Measurements from ENCODE around the gene PDZD4. TPM values are rescaled to one million over a fixed set of nuclear protein-coding genes. Genes with fewer than 3 reads are reported as not detected.

Gene PDZD4
- total and polyA plus RNA-seq, 4 donors: 0.15 to 1.8 (median 0.69) TPM

GRCh38 chrX:153804621-153805020 is 25.7 kb downstream of the PDZD4 start (continued):
- TF ChIP-seq REST (IDR thresholded peaks at IDR 0.05) (no peak), HNF4G (IDR thresholded peaks at IDR 0.05) (no peak)

GRCh38 chrX:153804100-153804595 is 26.2 kb downstream of the PDZD4 start:
- H3K36me3 ChIP-seq (ENCODE audit: control insufficient read depth in 4 of 4, insufficient read depth in 3 of 4, low read depth in 1 of 4, low read length in 3 of 4): no peaks in the 10 kb centered on the region
- WGBS: 95% methylated on average over 34 of the region's 34 CpGs
- H3K4me3 ChIP-seq (ENCODE audit: low read depth in 1 of 3, low read length in 3 of 3): no peak overlapping the region
- DNase-seq (ENCODE audit: low spot score): no peak
- H3K9me3 ChIP-seq (ENCODE audit: control insufficient read depth in 4 of 4, low read length in 3 of 4): no peaks in the 10 kb centered on the region
- no peak overlapping the region for H3K9ac ChIP-seq (ENCODE audit: low read depth in 1 of 2, low read length in 2 of 2)
- no peaks in the 10 kb centered on the region for H3K27me3 ChIP-seq (ENCODE audit: control insufficient read depth in 4 of 4, insufficient read depth in 4 of 4, low read length in 3 of 4)
- H3K27ac ChIP-seq (ENCODE audit: low read depth in 1 of 2, low read length in 2 of 2): no peak overlapping the region
- TF ChIP-seq EGR1 (IDR thresholded peaks at IDR 0.05; ENCODE audit: low read depth in 2 of 2) (no peak), ZBTB33 (IDR thresholded peaks at IDR 0.05) (no peak), CTCF (IDR thresholded peaks at IDR 0.05; ENCODE audit: low read depth, low read length, missing input control) (no peak), NR2F2 (IDR thresholded peaks at IDR 0.05) (no peak)
- H3K4me1 ChIP-seq (ENCODE audit: control insufficient read depth in 4 of 4, insufficient read depth in 4 of 4, low read length in 3 of 4): no peaks in the 10 kb centered on the region

- DNase-seq (ENCODE audit: low spot score): no peak
- WGBS: 97% methylated on average over 87 of the region's 87 CpGs
Measured at GRCh38 chrX:153803211-153804099, 26.9 kb downstream of the PDZD4 start.

More at GRCh38 chrX:153803211-153804099, 26.9 kb downstream of the PDZD4 start:
- H3K4me3 ChIP-seq (ENCODE audit: low read depth in 1 of 3, low read length in 3 of 3): no peak overlapping the region
- no peaks in the 10 kb centered on the region for H3K27me3 ChIP-seq (ENCODE audit: control insufficient read depth in 4 of 4, insufficient read depth in 4 of 4, low read length in 3 of 4)
- H3K9ac ChIP-seq (ENCODE audit: low read depth in 1 of 2, low read length in 2 of 2): no peak overlapping the region
- no peak for TF ChIP-seq ZBTB33 (IDR thresholded peaks at IDR 0.05)
- H3K36me3 ChIP-seq (ENCODE audit: control insufficient read depth in 4 of 4, insufficient read depth in 3 of 4, low read depth in 1 of 4, low read length in 3 of 4): peaks cover 0 to 3% (median 0%) of the 10 kb centered on the region in 4 donors
- H3K4me1 ChIP-seq (ENCODE audit: control insufficient read depth in 4 of 4, insufficient read depth in 4 of 4, low read length in 3 of 4): no peaks in the 10 kb centered on the region
- no peak overlapping the region for H3K27ac ChIP-seq (ENCODE audit: low read depth in 1 of 2, low read length in 2 of 2)
- no peaks in the 10 kb centered on the region for H3K9me3 ChIP-seq (ENCODE audit: control insufficient read depth in 4 of 4, low read length in 3 of 4)

Data from liver (tissue), 9 donors.